GM12875 (cell line): Measurements from ENCODE around the gene EFNB2.

Experiments used
- H3K4me3 ChIP-seq: one replicate; pipeline ENCODE4 v1.5.1; 2011; ENCODE audit warnings: low read depth, low read length, control low read depth
- TF ChIP-seq, protein P1 (sequence below): IDR thresholded peaks from 2 replicates; pipeline ENCODE4 v1.5.1; 2011; ENCODE audit warnings: low read depth, mild to moderate bottlenecking, control low read depth, inconsistent platforms, low read length, moderate library complexity, borderline replicate concordance; ENCODE audit not compliant: insufficient read depth

EFNB2 gene

DNA sequence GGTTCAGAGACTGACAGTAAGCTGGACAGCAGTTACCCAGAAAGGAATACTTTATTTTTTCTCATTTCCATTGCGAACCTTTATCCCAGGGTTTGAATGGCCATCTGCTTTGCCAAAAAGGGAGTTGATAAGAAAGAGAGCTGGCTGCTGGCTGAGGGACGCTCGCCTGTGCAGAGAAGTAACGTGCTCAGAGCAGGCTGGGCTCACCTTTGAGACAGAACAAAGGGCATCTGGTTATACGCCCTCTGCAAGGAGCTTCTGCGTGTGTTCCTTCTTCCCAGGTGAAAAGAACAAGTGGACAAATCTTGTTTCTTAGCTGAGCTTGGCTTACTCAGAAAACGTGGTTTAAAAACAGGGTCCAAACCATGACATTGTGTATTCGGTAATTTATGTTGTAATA is 47.4 kb downstream of the EFNB2 start:
- TF ChIP-seq, protein P1, sequence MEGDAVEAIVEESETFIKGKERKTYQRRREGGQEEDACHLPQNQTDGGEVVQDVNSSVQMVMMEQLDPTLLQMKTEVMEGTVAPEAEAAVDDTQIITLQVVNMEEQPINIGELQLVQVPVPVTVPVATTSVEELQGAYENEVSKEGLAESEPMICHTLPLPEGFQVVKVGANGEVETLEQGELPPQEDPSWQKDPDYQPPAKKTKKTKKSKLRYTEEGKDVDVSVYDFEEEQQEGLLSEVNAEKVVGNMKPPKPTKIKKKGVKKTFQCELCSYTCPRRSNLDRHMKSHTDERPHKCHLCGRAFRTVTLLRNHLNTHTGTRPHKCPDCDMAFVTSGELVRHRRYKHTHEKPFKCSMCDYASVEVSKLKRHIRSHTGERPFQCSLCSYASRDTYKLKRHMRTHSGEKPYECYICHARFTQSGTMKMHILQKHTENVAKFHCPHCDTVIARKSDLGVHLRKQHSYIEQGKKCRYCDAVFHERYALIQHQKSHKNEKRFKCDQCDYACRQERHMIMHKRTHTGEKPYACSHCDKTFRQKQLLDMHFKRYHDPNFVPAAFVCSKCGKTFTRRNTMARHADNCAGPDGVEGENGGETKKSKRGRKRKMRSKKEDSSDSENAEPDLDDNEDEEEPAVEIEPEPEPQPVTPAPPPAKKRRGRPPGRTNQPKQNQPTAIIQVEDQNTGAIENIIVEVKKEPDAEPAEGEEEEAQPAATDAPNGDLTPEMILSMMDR = no peak
- no peak overlapping the region for H3K4me3 ChIP-seq

DNA sequence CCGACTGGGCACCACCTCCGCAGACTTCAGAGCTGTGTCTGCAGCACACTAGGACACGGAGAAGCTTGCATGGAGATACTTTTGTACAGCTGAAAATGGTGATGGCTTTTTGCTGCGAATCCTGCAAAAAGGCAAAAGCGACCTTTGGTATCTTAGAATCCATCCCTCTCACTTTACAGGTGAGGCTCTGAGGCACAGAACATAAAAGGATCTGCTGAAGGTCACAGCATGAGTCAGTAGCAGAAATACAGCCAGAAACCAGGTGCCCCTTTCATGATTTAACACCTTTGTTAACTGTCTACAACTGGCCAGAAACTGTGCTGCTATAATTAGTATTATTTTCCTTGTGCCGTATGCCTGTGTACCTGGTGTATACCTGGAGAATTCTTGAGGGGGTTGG is 48.3 kb downstream of the EFNB2 start:
- no peak overlapping the region for H3K4me3 ChIP-seq
- TF ChIP-seq, protein P1 = no peak

DNA sequence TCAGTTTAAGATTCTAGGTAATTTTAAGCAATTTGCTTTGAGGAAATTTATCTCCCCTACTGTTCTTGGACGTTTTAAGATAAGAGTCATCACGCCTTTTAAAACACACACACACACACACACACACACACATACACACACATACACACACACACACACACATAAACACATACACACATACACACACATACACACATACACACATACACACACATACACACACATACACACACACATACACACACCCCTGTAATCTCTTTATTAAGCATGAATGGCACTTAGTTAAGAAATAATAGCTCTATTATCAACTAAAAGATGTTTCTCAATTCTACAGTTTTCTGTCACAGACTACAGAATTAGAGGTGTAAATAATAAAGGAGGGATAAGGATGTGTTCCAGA is 49.2 kb downstream of the EFNB2 start:
- no peak overlapping the region for H3K4me3 ChIP-seq
- TF ChIP-seq, protein P1 = no peak

DNA sequence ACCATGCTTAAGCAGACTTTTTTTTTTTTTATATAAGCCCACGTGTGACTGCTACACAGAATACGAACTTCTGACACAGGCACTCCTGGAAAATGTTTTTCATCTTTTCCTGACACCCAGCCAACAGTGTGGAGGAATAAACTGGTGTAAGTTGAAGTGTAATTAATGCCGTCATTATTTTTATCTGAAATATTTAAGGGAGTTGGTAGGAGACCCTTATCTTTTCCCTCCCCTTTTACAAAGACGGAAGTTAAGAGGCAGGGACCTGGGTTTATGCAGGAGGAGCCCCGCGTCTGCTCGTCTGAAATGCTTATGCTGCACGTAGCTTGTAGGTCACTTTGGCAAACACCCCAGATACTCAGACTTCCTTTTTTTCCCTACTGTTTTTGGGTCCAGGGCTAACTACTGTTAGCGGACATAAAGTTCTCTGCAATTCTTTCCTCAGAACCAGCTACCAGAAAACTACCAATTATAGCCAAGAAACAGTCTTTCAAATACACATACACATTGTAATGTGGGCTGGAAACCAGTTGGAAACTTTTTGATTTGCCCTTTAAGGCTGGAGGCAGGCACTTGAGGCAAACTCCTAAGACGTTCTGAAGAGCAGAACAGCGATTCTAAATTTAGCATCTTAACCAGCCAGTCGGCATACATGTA is 50.8 kb downstream of the EFNB2 start:
- TF ChIP-seq, protein P1 = no peak
- H3K4me3 ChIP-seq = no peak overlapping the region

DNA sequence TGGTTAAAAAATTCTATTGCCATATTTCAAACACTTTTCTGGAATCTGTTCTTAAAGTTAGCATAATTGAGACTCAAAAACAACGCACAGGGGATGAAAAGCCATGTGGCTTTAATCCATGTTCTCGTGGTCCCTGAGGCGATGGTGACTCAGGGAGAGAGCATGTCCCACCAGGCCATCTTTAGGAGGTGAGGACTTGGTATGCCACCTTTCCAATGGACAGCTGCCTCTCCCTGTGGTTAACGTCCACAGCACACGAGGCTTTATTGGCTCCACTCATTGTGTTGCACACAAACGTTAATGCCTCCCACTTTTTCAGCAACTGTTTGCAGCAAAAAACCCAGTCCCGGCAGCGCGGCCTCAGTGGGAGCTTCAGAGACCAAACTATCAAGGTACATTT is 51.4 kb downstream of the EFNB2 start:
- TF ChIP-seq, protein P1 = no peak
- H3K4me3 ChIP-seq = no peak overlapping the region

DNA sequence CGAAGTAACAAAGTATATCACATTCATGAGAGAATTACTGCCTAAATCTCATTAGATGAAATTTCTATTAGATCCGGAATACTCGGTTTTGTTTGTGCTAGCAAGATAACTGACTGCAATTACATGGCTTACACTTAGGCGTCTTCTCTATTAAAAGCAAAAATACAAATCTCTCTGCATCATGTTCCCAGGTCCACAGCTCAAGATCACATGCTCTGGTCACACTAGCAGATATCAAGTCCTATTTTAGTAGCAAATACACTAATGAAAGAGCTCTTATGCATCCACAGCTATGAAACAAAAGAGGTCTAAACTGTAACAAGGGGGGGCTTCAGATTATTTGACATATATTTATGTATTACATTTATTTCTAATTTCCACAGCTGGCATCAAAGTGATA is 53.5 kb downstream of the EFNB2 start:
- no peak overlapping the region for H3K4me3 ChIP-seq
- TF ChIP-seq, protein P1 = no peak

DNA sequence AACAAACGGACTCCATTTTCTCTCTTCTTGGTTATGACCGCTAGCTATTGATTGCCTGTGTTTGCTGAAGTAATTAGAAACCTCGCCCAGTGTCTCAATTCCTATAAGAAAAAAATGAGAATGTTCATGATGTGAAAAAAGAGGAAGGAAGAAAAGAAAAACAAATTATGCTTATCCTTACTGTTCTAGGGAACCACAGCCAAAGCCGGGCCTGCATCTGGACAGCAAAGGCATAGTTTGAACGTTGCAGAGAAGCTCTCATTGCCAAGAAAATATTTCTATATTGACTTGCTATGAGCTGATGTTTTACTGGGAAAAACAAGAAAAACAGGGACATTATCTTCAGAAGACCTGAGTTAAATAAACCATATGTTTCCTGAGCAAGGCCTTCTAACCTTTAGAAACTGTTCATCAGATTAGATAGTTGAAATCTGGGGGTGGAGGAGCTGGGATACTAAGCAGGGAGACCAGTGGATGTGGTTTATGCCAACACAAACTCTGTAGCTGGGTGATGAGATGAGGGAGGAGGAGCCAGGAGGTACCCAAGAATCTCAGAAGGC is 55.0 kb downstream of the EFNB2 start:
- TF ChIP-seq, protein P1 = no peak
- H3K4me3 ChIP-seq = no peak overlapping the region
